GM18508 (cell line): Measurements from ENCODE around the gene CMPK1.
"Not testable (repeated sequence)": the region's sequence is repeated elsewhere in the genome, so short reads cannot be mapped to it uniquely, and the experiment has no call there.

Experiments
- ATAC-seq: cut with Tn5 transposase; IDR thresholded peaks from one replicate; pipeline ENCODE4 v1.9.1; 2021; ENCODE audit warnings: moderate number of reproducible peaks; ENCODE audit not compliant: insufficient read depth, unreplicated experiment

The CMPK1 gene, protein sequence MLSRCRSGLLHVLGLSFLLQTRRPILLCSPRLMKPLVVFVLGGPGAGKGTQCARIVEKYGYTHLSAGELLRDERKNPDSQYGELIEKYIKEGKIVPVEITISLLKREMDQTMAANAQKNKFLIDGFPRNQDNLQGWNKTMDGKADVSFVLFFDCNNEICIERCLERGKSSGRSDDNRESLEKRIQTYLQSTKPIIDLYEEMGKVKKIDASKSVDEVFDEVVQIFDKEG

DNA sequence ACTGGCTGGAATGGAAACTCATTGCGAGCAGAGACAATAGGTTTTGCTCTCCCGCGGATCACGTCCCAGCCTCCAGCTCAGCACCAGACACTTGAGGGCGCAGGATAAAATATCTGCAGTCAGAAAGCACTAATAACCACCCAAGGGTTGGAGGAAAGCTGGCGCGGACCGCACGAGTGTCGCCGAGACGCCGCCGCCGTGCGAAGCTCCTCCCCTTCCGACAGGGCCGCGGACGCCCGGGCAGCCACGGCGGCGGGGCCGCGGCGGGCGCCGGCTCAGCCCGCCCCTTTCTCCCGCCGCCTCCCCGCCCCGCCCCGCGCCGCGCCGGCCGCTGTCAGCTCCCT, at the start of gene CMPK1:
Gene CMPK1, plus strand, starts transcription at position 213 of the 344 bp plus-strand sequence. CDS start 156 bp downstream, outside the sequence.
- peak; percentile 48 for ATAC-seq

DNA sequence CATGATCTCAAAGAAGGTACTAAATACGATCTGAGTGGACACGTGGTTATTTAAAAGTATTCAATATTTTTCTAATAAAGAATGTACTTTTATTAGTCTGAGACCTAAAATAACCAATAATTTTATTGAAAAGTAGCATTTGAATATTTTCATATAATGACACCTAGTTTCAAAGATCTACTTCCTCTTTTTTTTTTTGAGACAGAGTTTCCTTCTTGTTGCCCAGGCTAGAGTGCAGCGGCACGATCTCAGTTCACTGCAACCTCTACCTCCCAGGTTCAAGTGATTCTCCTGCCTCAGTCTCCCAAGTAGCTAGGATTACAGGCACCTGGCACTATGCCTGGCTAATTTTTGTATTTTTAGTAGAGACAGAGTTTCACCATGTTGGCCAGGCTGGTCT, 45.5 kb upstream of the CMPK1 start:
- not testable (repeated sequence) for ATAC-seq

- ATAC-seq, result not testable (repeated sequence)
These were observed 38.7 kb upstream of the CMPK1 start for GRCh38 chr1:47294863-47295262.

DNA sequence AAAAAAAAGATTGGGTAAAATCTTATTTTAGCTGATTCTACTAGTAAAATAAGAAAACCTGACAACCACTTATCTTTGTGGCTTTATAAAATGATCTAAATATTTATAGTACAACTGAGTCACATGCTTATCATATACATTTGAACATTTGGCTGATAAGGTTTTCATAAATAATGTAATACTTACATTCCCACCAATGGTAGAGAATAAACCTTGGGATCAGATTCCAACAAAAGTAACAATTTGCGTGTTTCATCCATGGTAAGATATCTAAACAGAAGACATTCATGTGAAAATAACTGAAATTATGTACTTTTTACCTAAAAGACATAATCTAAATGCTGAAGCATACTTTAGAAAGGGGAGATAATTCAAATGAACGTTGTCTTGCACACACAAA, 38.0 kb upstream of the CMPK1 start:
- ATAC-seq, result no peak

GRCh38 chr1:47298025-47298699, 35.4 kb upstream of the CMPK1 start:
- ATAC-seq, result no peak

GRCh38 chr1:47302472-47302871, 31.1 kb upstream of the CMPK1 start:
- ATAC-seq, result no peak

- no peak for ATAC-seq
These were observed 24.2 kb upstream of the CMPK1 start for GRCh38 chr1:47309427-47309826.

- ATAC-seq, result peak; percentile 93
These were observed 19.5 kb upstream of the CMPK1 start, which contains the start of gene STIL for GRCh38 chr1:47313915-47314664. STIL (minus strand) TSS chr1:47314147; CDS start chr1:47310319, 3,828 bp downstream.

GRCh38 chr1:47317841-47318240, 15.7 kb upstream of the CMPK1 start:
- ATAC-seq, result no peak

DNA sequence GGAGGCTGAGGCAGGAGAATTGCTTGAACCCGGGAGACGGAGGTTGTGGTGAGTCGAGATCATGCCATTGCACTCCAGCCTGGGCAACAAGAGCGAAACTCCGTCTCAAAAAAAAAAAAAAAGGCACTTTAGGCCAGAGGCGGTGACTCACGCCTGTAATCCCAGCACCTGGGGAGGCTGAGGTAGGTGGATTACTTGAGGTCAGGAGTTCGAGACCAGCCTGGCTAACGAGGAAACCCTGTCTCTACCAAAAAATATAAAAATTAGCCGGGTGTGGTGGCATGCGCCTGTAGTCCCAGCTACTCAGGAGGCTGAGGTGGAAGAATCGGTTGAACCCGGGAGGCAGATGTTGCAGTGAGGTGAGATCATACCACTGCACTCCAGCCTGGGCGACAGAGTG, 13.6 kb upstream of the CMPK1 start:
- ATAC-seq, result not testable (repeated sequence)

DNA sequence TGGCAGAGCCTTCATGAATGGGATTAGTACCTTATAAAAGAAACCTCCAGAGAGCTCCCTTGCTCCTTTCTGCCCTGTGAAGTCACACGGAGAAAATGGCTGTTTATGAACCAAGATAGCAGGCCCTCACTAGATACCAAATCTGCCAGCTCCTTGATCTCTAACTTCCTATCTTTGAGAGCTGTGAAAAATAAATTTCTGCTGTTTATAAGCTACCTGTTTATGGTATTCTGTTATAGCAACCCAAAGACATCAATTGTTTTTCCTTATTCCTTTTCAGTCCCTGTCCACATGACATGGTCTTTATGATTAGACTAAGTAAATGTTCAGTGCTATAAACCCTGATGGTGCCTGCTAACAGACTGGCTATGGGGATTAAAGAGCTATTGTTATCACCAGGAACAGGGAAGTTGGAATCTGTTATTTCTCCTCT, 10.0 kb upstream of the CMPK1 start:
- no peak for ATAC-seq

GRCh38 chr1:47324682-47325081, 8.9 kb upstream of the CMPK1 start:
- no peak for ATAC-seq

GRCh38 chr1:47325528-47325927, 8.1 kb upstream of the CMPK1 start:
- no peak for ATAC-seq

DNA sequence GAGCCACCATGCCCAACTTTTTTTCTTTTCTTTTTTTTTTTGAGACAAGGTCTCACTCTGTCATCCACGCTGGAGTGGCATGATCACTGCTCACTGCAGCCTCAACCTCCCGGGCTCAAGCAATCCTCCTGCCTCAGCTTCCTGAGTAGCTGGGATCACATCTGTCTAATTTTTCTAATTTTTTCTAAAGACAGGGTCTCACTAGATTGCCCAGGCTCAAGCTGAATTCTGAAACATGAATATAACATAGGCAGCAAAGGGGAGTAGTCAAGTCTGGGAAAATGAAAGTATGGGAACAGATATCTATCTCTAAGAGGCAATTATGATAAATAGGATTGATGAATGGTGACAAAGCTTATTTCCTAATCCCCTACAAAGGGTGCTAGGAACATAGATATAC, 7.3 kb upstream of the CMPK1 start:
- ATAC-seq, result no peak

GRCh38 chr1:47328992-47329391, 4.6 kb upstream of the CMPK1 start:
- ATAC-seq, result no peak

- ATAC-seq, result no peak
These were observed 3.4 kb upstream of the CMPK1 start for GRCh38 chr1:47330212-47330611.

DNA sequence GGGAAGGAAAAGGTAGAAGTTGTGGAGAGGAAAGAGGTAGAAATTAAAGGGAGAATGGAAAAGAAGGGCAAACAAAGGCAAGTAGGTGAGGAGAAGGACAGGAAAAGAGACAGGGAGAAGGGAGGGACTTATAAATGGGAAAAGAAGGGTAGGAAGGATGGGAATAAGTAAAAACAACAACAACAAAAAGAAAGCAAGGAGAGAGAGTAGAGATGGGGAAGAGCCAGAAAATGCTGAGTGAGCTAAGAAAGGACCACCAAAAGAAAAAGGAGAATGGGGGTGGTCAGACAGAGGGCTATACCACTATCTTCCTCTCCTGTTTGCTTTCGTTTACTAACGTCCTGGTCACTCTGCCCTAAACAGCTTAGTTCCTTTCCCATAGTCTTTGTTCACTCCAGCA, 1.7 kb upstream of the CMPK1 start:
- no peak for ATAC-seq

- ATAC-seq, result no peak
These were observed 612 bp upstream of the CMPK1 start for GRCh38 chr1:47332779-47333577.

DNA sequence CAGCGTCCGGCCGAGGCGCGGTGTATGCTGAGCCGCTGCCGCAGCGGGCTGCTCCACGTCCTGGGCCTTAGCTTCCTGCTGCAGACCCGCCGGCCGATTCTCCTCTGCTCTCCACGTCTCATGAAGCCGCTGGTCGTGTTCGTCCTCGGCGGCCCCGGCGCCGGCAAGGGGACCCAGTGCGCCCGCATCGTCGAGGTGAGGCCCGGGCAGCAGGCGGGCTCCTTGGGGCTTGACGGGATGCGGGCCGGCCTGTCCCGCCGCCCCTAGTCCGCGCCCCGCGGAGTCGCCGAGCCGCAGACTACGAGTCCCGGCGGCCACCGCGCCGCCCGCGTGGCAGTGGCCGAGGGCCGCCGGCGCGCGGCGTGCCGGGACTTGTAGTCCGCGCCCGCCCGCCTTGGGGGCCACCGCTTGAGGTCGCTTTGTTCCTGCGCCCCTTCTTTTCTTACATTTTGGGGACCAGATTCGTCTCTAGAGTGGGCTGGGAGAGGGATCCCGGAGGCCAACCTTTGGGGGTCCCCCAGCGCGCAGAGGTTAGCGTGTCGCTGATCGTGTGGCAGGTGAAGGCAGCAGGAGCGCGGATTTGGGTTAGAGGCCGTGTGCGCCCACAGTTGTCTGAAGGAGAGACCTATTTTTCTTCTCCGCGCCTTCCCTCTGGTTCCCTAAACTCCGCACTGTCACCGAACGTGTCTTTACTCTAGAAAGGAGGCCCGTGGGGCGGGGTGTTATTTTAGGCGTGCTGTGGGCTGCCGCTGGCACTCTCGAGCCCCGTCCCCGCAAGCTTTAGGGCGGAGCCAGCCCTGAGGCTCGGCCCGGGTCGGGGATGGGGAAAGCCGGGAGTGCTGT, 553 bp downstream of the CMPK1 start:
- ATAC-seq, result peak; percentile 41
